Cardiac fibroblast (primary cell): ENCODE results near the gene HIVEP2.

Experiments
- DNase-seq, 2 donors: peaks; one replicate each; pipeline versions ENCODE4 v3.0.0 to v3.0.0-alpha.2; 2010; ENCODE audit warnings: low read depth in 2 of 2
- H3K4me3 ChIP-seq, 2 donors: replicated peaks in 1 of 2; 1 replicate in 1 of 2; 2 replicates in 1 of 2; pipeline ENCODE4 v1.5.1; 2011; ENCODE audit warnings: low read depth in 2 of 2, low read length in 2 of 2, mild to moderate bottlenecking in 2 of 2, moderate library complexity in 1 of 2
- CTCF ChIP-seq: IDR thresholded peaks from one replicate; pipeline ENCODE4 v1.5.1; 2011; ENCODE audit warnings: low read depth, mild to moderate bottlenecking, low read length, inconsistent platforms

Gene HIVEP2

GRCh38 chr6:142702501-142703460 is 242.2 kb downstream of the HIVEP2 start:
- no peak for DNase-seq
- no peak for TF ChIP-seq CTCF
- no peak overlapping the region for H3K4me3 ChIP-seq
